IPS-15b (cell line): Measurements from ENCODE around the gene SEC61A1.

Source experiments
- H3K27me3 ChIP-seq: one replicate; pipeline ENCODE4 v1.6.1; 2013; ENCODE audit warnings: low read length; ENCODE audit not compliant: control insufficient read depth, insufficient read depth
- H3K36me3 ChIP-seq: one replicate; pipeline ENCODE4 v1.6.1; 2013; ENCODE audit warnings: low read length; ENCODE audit not compliant: control insufficient read depth, insufficient read depth
- H3K4me1 ChIP-seq: one replicate; pipeline ENCODE4 v1.6.1; 2013; ENCODE audit warnings: mild to moderate bottlenecking, low read length; ENCODE audit not compliant: control insufficient read depth, insufficient read depth
- H3K4me3 ChIP-seq: one replicate; pipeline ENCODE4 v1.5.1; 2013; ENCODE audit warnings: low read depth, low read length
- H3K9ac ChIP-seq: one replicate; pipeline ENCODE4 v1.6.1; 2013; ENCODE audit warnings: low read depth, mild to moderate bottlenecking, low read length
- H3K9me3 ChIP-seq: one replicate; pipeline ENCODE4 v1.6.1; 2013; ENCODE audit warnings: mild to moderate bottlenecking, low read length; ENCODE audit not compliant: control insufficient read depth, insufficient read depth

The SEC61A1 gene

DNA sequence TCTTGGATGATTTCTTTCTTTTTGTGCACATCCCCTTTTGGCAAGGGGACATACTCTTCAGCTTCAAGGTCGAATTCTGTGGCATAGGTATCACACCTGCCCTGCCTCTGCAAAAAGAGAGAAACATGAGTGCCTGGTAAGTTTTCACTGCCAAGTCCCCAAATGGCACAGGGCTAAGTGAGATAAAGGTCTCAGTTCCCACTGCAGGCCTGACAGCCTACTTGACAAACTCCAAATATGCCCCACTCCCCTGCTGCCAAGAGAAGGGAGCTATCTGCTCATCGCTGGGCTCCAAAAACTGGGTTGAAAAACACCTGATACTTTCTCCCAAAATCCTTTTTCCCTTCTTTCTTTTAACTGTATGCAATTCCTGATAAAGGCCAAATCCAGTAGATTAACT lies 48.4 kb downstream of the SEC61A1 start:
- H3K36me3 ChIP-seq = peaks cover 38% of the 10 kb centered on the region
- no peak overlapping the region for H3K4me3 ChIP-seq
- H3K9me3 ChIP-seq = no peaks in the 10 kb centered on the region
- no peaks in the 10 kb centered on the region for H3K27me3 ChIP-seq
- peaks cover 23% of the 10 kb centered on the region for H3K4me1 ChIP-seq
- no peak overlapping the region for H3K9ac ChIP-seq

DNA sequence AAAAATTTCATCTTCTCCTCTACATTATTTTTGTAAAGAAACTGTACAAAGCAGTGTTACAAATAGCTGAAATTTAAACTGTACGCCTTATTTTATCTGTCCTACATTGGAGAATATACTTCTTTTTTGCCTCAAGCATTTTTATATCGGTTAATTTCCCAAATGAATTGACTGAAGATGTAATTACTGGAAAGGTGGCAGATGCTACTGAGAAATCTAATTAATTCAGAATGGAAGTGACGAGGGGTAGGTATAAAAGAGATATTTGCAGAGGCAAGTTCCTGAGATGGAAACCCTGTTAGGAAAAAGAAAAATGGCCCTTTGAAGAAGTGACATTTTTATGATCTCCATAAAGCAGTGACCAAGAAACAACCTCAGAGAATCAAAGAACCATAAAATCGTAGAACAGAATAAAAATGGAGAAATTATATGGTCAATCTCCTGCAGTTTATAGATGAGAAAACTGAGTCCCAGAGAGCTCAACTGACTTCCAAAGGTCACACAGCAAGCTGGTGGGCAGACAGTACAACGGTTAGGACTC lies 51.0 kb downstream of the SEC61A1 start:
- no peaks in the 10 kb centered on the region for H3K27me3 ChIP-seq
- H3K9me3 ChIP-seq = no peaks in the 10 kb centered on the region
- peaks cover 24% of the 10 kb centered on the region for H3K36me3 ChIP-seq
- no peak overlapping the region for H3K4me3 ChIP-seq
- H3K4me1 ChIP-seq = peaks cover 13% of the 10 kb centered on the region
- no peak overlapping the region for H3K9ac ChIP-seq

GRCh38 chr3:128107834-128108233 lies 55.6 kb downstream of the SEC61A1 start:
- no peaks in the 10 kb centered on the region for H3K9me3 ChIP-seq
- no peak overlapping the region for H3K4me3 ChIP-seq
- no peaks in the 10 kb centered on the region for H3K27me3 ChIP-seq
- no peak overlapping the region for H3K9ac ChIP-seq
- no peaks in the 10 kb centered on the region for H3K4me1 ChIP-seq
- H3K36me3 ChIP-seq = peaks cover 21% of the 10 kb centered on the region

DNA sequence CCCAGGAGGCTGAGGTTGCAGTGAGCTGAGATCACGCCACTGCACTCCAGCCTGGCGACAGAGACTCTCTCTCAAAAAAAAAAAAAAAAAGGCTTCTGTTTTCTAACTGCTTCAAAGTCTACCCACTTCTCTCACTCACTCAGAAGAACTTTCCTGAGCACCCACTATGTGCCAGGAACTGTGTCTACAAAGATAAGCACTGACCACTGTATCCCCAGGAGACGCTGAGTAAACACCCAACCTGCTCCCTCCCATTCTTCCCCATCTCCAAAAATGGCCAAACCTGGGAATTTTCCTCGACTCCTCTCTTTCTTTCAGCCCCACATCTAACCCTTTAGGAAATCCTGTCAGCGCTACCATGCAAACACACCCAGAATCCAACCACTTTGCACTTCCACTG lies 58.9 kb downstream of the SEC61A1 start:
- Histone ChIP-seq H3K27me3 (no peaks in the 10 kb centered on the region), H3K4me1 (no peaks in the 10 kb centered on the region), H3K9ac (no peak overlapping the region), H3K9me3 (no peaks in the 10 kb centered on the region), H3K36me3 (peaks cover 16% of the 10 kb centered on the region), H3K4me3 (no peak overlapping the region)

GRCh38 chr3:128112357-128112968 lies 60.2 kb downstream of the SEC61A1 start:
- no peak overlapping the region for H3K4me3 ChIP-seq
- H3K9ac ChIP-seq = no peak overlapping the region
- no peaks in the 10 kb centered on the region for H3K4me1 ChIP-seq
- H3K36me3 ChIP-seq = peaks cover 16% of the 10 kb centered on the region
- H3K9me3 ChIP-seq = no peaks in the 10 kb centered on the region
- H3K27me3 ChIP-seq = no peaks in the 10 kb centered on the region

GRCh38 chr3:128113817-128114794 lies 61.9 kb downstream of the SEC61A1 start:
- H3K9me3 ChIP-seq = no peaks in the 10 kb centered on the region
- H3K4me3 ChIP-seq = no peak overlapping the region
- H3K9ac ChIP-seq = no peak overlapping the region
- H3K27me3 ChIP-seq = no peaks in the 10 kb centered on the region
- peaks cover 11% of the 10 kb centered on the region for H3K36me3 ChIP-seq
- no peaks in the 10 kb centered on the region for H3K4me1 ChIP-seq
